WI38 (cell line): Measurements from ENCODE around the gene GPX4.

Source experiments
- H3K4me3 ChIP-seq: 2 replicates; pipeline ENCODE4 v1.5.1; 2011; ENCODE audit warnings: low read depth, mild to moderate bottlenecking, control low read depth, low read length
- CTCF ChIP-seq: IDR thresholded peaks from 2 replicates; pipeline ENCODE4 v1.5.1; 2012; ENCODE audit warnings: low read depth, mild to moderate bottlenecking, control low read depth, low read length

Gene GPX4

GRCh38 chr19:1155352-1156304 is 51.8 kb downstream of the GPX4 start:
- no peak for TF ChIP-seq CTCF
- no peak overlapping the region for H3K4me3 ChIP-seq
